GM21737 (cell line): ENCODE data around the gene ARMH4.

Source experiments
- ATAC-seq: cut with Tn5 transposase; IDR thresholded peaks from one replicate; pipeline ENCODE4 v1.9.1; 2021; ENCODE audit warnings: mild to moderate bottlenecking, moderate library complexity; ENCODE audit not compliant: unreplicated experiment

Gene ARMH4

DNA sequence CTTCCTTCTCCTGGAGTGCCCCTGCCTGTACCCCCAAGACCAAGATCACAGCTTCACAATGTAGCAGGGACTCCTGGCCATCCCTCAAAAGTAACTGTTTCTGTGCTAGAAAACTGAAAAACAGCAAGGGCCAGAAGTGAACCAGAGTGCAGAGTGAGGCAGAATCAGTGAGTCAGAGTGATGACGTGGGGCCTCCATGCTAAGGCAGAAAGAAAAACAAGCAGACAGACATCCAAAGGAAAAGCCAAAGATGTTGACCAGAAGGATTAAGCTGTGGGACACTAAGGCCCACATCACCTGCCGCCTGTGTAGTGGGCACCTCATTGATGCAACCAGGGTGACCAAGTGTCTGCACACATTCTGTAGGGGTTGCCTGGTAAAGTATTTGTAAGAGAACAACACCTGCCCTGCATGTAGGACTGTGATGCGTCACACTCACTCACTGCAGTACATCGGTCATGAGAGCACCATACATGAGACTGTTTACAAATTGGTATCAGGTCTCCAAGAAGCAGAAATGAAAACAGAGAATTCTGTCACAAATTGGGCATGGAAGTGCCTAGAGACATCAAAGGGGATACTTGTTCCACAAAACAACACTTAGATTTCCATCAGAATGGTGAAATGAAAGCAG is 51.2 kb downstream of the ARMH4 start:
- no peak for ATAC-seq

DNA sequence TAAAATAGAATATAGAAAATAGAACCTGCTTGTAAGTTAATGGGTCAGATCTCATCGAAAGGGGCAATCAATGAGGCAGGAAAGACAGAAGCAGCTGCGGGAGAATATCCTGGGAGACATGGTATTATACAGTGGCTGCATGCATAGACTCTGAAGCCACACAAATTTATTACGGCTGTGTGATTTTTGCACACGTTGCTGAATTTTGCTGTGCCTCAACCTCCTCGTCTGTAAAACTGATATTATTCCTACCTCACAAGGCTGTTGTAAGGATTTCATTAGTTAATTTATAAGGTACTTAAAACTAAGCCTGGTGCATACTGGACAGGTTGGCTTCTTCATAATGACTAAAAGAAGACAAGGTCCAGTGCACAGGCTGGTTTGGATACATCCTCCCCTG is 52.3 kb downstream of the ARMH4 start:
- no peak for ATAC-seq

- ATAC-seq, result no peak
Observed at GRCh38 chr14:58098507-58098906, 53.5 kb downstream of the ARMH4 start.

- ATAC-seq, result no peak
Observed at GRCh38 chr14:58096731-58097130, 55.3 kb downstream of the ARMH4 start.

- no peak for ATAC-seq
Observed at GRCh38 chr14:58091883-58092630, 60.0 kb downstream of the ARMH4 start.

DNA sequence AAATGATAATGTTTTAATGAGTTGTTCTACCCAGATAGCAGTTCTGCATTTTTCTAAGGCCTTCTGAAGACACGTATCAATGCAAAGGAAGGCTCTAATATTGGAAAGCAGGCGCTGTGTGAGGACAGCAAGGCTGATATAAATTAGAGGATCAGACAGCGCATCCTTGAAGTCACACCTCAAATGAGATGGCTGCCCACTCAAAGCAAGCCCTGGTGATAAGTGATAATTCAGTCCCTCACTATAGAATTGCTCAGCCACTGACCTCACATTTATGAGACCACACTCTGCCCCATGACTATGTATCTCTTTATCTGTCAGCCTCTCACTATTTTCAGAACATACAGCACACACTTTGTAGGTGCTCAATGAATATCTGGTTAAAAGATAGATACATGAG is 62.4 kb downstream of the ARMH4 start:
- no peak for ATAC-seq

DNA sequence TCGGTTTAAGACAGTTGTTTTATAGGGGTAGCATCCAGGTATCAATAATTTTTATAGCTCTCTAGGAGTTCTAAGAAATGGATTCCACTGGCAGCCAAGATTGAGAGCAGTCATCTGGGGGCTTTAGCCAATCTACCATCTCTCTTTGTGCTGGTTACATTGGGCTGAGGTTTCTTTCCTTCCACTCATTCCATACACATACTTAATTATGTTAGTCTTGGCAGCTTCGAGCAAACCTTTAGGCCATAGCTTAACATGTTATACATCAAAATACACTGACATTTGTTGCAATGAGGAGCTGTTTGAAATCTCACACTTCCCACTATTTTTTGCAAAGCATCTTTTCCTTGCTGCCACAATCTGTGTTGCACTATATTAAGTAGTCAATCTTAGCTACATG is 63.1 kb downstream of the ARMH4 start:
- no peak for ATAC-seq

DNA sequence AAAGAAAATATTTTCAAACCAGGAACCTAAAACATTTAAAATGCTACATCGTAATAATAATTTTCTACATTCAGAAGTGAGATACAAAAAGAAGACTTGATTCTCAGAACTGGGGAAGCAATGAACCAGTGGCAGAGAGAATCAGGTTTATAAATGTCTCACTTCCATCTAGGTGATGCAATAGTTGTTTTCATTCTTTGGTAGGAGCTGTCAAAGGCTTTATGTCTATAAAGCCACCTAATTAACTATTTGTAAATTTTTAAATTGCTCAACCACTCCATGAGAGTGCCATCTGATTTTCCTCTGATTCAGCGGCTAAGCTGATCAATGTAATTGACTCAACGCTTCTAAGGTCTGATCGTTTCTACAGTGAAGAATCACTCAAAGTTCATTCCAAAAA is 66.1 kb downstream of the ARMH4 start:
- no peak for ATAC-seq

DNA sequence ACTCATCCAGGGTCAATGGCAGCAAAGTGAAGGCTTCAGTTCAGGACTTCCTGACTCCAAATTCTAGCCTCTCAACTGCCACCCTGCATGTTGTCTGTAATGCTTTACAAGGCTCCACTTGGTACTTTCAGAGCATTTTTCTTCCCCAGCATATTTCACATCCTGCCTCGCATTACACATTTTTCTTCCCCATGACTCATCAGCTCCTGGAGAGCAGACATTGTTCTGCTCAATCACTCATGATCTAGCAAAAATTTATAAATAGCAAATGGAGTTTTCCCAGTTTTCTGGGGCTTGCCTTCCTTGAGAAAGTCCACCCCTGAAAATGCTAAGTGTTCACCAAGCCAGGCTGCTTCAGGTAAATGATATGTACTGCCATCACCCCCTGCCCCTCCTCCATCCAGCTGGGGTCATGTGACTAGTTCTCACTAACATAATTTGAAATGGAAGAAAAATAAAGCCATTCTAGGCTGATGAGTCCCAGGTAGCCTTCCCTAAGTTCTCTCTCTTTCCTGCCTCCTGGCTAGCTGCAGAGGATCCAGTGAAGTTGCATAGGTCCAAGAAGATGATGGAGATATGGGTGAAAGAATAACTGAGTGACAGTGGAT is 69.4 kb downstream of the ARMH4 start:
- ATAC-seq, result no peak

DNA sequence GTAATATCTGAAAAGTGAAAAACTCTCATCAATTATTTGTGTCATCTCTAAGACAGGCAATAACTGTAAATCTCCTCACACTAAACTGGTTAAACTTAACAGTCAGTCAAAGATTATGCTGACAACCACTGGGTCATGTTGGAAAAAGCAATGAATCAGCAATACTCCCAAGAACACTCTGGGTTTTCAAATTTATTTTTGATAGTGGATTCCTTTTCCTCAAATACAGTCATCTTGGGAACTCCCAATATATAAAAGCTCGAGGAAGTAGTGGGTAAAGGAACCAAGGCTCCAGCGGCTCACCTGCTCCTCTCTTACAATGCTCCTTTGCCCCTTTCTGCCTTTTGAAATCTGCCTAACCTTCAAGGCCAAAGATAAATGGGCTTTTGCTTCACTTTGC is 70.0 kb downstream of the ARMH4 start:
- no peak for ATAC-seq

GRCh38 chr14:58078471-58078870 is 73.5 kb downstream of the ARMH4 start:
- no peak for ATAC-seq

DNA sequence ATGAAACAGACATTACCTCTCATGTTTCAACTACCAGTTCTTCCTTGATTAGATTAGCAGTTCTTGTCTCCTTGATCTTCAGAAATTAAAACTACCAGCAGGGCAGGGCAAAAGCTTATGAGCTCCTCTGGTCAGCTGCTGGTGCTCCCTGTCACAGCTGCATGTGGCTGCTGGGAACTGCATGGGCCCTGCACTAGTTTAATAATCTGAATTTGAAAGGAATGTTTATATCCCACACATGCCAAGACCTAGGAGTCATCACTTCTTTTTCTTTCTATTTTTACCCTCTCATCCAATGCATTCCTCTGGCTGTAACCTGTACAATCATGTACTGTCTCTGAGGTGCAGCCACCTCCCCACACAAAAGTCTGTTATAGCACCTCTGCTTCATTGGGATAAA is 73.9 kb downstream of the ARMH4 start:
- ATAC-seq, result no peak

- no peak for ATAC-seq
Observed at GRCh38 chr14:58077621-58078020, 74.4 kb downstream of the ARMH4 start.

- no peak for ATAC-seq
Observed at GRCh38 chr14:58073516-58073915, 78.5 kb downstream of the ARMH4 start.

GRCh38 chr14:58072288-58073071 is 79.5 kb downstream of the ARMH4 start:
- peak; percentile 55 for ATAC-seq

GRCh38 chr14:58071341-58071740 is 80.7 kb downstream of the ARMH4 start:
- ATAC-seq, result no peak

GRCh38 chr14:58068306-58068705 is 83.7 kb downstream of the ARMH4 start:
- ATAC-seq, result no peak

DNA sequence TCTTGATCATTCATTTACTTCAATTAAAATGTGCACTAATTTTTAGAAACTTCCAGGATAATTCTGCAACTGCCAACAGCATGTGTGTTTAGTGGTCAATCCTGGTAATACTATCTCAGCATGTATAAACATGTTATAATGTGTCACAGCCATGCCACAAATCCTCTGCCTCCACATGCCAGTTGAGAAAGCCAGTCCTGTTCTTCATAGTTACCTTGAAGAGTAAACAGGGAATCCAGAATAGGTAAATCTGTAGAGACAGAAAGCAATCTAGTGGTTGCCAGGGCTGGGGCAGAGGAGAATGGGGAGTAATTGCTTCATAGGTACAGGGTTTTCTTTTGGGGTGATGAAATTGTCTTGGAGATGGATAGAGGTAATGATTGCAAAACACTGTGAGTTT is 85.9 kb downstream of the ARMH4 start:
- ATAC-seq, result no peak

GRCh38 chr14:58061581-58061980 is 90.4 kb downstream of the ARMH4 start:
- ATAC-seq, result no peak

GRCh38 chr14:58060898-58061297 is 91.1 kb downstream of the ARMH4 start:
- no peak for ATAC-seq

DNA sequence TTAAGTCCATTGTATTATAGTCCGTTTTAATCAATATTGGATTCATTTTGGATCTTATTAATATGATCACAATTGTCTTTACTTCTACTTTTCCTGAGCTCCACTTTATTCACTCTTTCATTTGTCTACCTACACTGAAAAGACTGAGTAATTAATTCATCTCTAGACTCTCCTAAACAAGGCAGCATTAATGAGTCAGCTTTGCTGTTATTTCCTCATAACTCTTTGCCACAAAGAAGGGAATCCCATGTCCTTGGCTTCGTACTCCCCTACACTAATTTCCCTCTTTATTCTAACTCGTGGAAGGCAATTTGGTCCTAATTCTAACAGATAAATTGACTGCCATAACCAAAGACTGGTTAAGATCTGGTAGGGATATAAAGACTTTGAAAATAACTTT is 91.9 kb downstream of the ARMH4 start:
- ATAC-seq, result no peak

- ATAC-seq, result no peak
Observed at GRCh38 chr14:58059126-58059525, 92.9 kb downstream of the ARMH4 start.
